Ramos (cell line): Measurements from ENCODE around the gene LINGO1.

Source experiments
- in situ Hi-C: fragments of 300-500 bp; cut with MboI; formaldehyde crosslinking; loops from one replicate; pipeline ENCODE4 v1.14.3; 2022; ENCODE audit warnings: low sequenced_read_pairs; ENCODE audit not compliant: unreplicated experiment

The LINGO1 gene

GRCh38 chr15:77602800-77603199, 29.9 kb downstream of the LINGO1 start:
- in situ Hi-C loops = no loop called here

GRCh38 chr15:77599899-77600298, 32.8 kb downstream of the LINGO1 start:
- in situ Hi-C loops = no loop called here

DNA sequence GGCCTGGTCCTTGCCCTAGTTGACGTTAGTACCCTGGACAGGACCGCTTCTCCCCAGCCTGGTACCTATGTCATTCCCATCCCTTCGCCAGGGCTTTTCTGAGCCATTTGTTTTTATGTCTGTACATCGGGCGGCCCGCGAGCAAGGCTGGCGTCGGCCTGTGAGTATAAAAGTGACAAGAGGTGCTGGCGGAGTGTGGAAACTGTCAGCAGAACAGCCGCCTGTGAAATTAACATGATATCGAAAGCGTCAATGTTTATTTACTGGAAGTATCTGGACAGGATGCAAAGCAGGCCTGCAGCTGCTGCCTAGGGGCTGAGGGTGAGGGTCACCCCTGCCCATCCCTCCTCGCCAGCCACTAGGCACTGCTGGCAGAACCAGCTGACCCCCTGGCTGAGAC, 33.4 kb downstream of the LINGO1 start:
- in situ Hi-C loops = no loop called here

- in situ Hi-C loops = no loop called here
Observed at GRCh38 chr15:77598644-77599043, 34.1 kb downstream of the LINGO1 start.

DNA sequence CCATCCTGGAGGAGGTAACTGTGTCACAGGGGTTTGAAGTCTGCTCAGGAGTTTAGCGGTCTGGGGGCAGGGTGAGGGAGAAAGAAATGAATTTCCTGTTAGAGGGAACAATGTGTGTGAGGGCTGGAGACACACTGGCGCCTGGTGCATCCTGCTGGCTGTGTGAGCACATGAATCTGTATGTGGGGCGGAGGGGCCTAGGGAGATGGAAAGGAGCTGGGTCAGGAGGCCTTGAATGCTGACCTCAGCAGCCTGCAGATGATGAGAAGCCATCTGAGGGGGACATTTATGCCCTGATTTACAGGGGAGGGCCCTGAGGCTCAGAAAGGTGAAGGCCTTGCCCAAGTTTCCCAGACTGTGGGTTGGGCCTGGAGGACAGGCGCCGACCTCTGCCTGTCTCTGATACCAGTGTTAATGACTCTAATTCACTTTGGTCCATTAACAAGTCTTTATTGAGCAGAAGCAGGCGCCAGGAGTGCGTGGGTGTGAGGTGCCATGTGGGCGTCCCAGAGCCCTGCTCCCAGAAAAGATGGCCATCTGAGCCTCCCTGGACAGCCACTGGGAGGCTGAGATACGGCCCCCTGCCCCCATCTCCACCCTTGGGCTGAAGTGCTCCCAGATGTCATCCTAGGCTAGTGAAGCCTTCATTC, 34.8 kb downstream of the LINGO1 start:
- in situ Hi-C loops = no loop called here

DNA sequence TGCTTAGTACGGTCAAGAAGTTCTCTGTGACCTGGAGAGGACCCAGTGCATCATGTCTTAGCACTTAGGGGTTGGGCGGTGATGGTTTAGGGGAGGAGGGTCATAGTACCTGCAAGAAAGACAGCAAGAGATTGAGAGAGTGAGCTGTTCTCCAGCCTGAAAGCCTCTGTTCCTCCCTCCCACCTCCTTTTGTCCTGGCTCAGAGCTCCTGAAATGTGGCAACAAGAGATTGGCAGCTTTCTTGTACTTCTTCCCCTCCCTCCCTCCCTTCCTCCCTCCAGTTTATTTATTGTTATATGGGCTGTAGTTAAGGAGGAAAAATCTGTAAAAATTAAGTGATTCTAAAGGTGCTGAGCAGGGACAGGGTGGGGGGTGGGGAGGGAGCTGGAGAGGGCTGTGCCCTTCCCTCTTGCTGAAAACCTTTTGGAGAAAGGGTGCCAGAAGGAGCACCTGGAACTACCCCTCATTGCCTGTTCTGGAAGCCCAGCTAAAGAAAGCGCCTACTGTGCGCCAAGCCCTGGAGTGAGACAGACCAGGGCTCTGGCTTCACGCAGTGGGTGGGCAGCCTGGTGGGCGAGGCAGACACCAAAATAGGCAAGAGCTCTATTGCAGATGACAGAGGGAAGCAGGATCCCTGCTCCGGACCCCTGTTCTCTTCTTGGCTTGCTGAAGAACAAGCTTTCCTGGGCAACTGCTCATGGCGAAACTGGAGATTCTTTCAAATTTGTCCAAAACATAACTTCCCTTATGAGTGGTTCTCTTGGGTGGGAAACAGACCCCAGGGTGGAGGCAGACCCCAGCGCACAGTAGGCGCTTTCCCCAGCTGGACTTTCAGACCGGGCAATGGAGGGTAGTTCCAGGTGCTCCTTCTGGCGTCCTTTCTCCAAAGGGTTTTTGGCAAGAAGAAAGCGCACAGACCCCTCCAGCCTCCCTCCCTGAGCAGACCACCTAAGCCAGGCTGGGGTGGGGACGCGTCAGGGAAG, 35.6 kb downstream of the LINGO1 start:
- in situ Hi-C loops = no loop called here

- in situ Hi-C loops = no loop called here
Observed at GRCh38 chr15:77595231-77595630, 37.5 kb downstream of the LINGO1 start.

DNA sequence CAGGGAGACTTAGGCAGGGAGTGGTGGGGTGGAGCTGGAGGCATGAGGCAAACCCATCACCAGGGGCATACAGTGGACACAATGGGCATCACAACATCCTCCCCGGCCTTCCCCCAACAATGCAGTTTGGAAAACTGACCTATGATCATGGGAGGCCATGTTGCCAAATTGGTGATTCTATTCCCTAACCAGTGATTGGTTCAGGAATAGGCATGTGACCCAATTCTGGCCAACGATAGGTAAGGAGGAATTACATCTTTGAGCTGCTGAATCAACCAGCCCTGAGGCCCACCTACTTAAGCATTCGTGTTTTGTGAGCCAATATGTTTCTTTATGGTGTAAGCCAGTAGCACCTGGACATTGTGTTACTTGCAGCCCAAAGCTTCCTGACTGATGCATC, 40.0 kb downstream of the LINGO1 start:
- in situ Hi-C loops = no loop called here

DNA sequence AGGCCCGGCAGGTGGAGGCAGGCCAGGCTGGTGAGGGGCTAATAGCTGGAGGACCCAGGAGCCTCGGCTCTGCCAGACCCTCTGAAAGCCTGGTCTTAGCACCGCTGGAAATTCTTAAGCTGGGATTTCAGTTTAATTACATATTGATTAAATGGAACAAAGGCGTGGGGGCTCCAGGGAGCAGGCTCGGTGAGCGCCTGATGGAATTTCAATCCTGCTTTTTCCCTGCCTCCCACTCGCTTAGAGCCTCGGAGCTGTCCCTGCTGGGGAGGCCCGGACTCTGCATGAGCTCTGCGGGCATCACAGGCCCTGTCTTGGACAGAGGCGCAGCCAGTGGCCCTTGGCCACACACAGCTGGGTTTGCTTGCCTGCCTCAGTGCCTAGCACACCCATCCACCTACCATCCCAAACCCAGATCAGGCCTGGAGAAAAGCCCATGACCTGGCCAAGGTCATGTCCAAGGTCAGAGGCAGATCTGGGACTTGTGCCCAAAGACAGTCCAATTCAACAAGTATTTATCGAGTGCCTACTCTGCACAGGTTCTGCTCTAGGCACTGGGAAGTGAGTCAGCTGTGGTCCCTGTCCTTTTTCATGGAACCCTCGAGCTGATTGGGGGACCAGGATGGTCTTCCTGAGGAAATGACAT, 40.6 kb downstream of the LINGO1 start:
- in situ Hi-C loops = no loop called here

GRCh38 chr15:77589839-77590238, 42.9 kb downstream of the LINGO1 start:
- in situ Hi-C loops = no loop called here

DNA sequence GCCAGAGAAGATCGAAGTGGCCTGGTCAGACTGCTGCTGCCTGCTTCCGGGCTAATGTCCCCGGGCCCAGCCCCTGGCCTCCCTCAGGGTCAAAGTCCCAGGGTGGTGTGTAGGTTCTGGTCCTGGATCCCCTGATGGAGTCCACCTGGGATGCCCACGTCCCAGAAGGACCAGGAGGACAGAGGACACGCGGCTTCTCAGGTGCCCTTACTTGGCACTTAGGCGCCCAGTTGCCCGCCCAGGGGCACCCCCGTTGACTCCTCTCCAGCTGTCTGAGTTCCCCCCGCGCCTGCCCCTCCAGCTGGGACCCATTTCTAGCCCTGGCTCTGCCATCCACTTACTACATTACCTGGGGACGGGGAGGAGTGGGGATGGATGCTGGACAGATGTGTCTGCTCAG, 44.6 kb downstream of the LINGO1 start:
- in situ Hi-C loops = no loop called here

DNA sequence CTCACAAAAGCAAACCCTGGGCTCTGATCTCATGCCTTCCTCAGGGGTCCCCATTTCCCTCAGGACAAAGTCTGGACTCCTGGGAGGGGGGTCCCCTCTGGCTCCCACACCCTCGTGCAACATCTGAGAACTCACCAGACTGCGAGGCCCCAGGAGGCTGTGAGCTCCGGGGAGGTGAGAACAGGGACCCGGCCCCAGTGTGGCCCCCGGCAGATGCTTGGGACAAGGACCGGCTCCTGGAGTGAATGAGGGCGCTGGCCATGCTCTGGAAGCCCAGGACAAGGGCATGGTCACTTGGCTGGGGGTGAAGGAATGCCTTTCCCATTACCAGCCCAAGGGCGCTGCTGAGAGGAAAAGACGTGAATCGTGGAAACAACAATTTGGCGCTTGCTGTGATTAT, 48.0 kb downstream of the LINGO1 start:
- in situ Hi-C loops = no loop called here

DNA sequence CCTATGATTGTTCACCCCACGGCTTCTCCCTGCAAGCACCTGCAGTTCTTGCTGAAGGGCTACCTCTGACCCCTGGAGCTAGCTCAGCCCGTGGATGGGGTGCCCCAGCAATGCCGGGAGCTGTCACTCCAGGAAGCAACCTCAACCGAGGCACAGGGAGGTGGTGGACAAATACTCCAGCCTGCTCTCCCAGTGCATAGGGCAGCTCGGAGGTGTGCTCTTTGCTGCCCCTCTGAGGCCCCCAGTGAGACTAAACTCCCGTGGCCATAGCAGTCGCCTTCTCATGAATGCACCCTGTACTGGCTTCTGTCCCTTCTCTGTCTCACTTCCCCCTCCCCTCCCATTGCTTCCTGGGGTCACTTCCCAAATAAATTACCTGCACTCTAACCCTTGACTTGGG, 48.5 kb downstream of the LINGO1 start:
- in situ Hi-C loops = no loop called here

DNA sequence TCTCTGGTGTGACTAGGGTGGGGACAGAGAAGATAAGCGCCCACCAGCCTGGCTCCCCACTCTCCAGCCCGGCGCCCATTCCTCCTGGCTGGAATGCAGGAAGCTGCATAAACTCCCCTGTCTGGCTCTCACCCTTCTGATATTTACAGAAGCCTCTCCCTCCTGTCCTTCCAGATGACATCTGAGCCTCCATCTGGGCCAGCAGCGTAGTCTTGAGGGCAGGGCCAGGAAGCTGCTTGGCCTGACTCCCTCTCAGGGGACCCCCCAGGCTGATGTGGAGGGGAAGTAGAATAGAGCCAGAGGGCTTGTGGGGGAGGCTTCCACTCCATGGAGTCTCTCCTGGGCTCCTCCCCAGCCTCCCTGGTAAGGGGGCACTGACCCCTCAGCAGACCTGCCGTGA, 49.9 kb downstream of the LINGO1 start:
- in situ Hi-C loops = no loop called here

DNA sequence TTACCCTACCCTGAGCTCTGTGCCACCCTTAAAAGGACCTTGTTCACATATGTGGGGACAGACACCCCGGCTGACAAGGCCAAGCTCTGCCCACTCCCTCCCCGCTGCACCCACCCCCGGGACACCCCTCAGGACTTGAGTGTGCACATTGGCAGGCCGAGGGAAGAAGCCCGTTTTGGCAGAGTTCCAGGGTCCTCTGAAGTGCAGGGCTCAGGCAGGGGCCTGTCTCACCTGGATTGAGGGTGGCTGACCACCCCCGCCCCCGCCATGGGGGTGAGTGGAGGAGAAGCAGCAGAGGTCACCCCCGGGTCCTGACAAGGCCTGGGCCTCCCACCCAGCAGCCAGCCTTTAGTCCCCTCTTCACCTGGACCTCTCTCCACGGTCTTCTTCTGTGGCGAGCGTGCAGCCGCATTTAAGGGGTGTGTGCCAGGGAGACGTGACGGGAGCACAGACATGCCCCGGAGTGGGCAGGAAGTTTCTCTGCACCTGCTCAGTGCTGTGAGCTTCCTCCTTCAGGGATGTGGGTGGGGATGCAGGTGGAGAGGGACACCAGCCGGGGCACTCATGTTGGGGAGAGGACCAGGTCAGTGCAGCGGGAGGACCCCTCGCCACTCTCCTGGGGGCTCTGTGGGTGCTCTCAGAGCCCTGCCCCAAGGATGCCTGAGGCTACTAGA, 50.7 kb downstream of the LINGO1 start:
- in situ Hi-C loops = no loop called here

DNA sequence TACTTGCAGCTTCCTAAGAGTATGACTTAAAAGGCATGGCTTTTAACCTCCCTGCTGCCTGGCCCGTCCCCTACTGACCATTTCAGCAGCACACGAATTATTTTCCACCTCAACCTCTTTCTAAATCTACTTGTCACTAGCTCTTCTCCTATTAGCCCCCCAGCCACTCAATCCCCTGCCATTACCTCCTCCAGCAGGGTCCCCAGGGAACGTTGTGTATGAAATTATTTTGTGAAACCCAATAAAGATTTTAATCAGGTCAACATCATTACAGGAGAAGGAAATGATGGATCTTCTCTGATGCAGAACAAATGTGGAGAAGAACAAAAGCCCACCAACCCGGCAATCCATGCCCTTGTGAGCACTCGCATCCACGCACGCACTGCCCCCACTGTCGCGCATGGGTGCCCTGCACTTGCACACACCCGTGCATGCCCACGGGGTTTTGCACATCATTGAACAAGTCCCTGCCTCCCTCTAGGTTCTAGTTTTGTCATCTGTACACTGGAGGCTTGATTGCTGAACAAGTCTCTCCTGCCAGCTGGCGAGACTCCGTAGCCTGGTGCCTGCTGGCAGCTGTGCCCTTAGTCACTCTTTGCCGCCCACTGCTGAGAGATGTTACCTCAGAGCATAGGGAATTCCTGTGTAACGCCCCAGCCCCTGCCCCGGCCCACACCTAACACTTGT, 51.6 kb downstream of the LINGO1 start:
- in situ Hi-C loops = no loop called here

DNA sequence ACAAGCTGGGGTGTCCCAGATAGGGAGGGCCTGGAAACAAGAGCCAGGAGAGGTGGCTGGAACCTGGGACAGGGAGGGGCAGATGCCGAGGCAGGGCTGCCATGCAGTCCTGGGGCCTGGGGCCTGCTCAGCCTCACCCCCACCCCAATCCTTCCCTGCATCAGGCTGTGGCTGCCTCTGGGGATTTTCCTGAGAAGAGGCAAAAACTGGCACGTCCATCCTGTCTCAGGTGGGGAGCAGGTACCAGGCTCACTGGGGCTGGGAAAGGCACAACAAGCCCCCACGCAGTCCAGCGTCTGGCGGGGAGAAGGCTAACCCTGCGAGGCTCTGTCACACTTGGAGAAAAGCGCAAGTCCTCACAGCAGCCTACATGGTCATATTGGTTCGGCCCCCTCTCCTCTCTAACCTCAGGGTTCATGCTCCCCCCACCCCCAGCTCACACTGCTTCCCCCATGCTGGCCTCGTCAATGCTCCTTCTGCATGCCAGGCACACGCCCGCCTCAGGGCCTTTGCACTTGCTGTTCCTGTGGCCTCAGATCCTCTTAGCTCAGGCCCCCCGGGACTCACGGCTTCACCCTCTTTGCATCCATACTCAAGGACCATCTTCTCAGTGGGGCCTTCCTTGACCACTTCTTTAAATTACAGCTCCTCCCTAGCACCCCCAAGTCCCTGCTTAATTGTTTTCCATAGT, 53.1 kb downstream of the LINGO1 start:
- in situ Hi-C loops = no loop called here

GRCh38 chr15:77578641-77579372, 53.9 kb downstream of the LINGO1 start:
- in situ Hi-C loops = no loop called here
